Measurements from ENCODE around the gene FREM1. TPM values are rescaled to one million over a fixed set of nuclear protein-coding genes. Genes with fewer than 3 reads are reported as not detected.

Gene FREM1
- not detected for total RNA-seq

- Mint-ChIP-seq H3K9me3 (ENCODE audit: insufficient read depth) (no peaks in the 10 kb centered on the region), H3K27me3 (ENCODE audit: low read depth) (peaks cover 5% of the 10 kb centered on the region), H3K36me3 (ENCODE audit: low read depth) (no peaks in the 10 kb centered on the region), H3K4me3 (no peak within 1 kb of the TSS), H3K27ac (no peak within 1 kb of the TSS), H3K4me1 (ENCODE audit: low read depth) (no peaks in the 10 kb centered on the region)
- no peak for ATAC-seq
- ChIA-PET POLR2A (no interaction called here), CTCF (no interaction called here)
- no peak for DNase-seq
Observed at GRCh38 chr9:14909961-14910805, at the start of gene FREM1. TSS of gene FREM1 (minus strand) at chr9:14910428. CDS start at chr9:14868977, 41,451 bp downstream.

- ChIA-PET POLR2A (no interaction called here), CTCF (no interaction called here)
- Mint-ChIP-seq H3K27ac (no peak overlapping the region), H3K4me3 (no peak overlapping the region), H3K4me1 (ENCODE audit: low read depth) (peaks cover 12% of the 10 kb centered on the region), H3K36me3 (ENCODE audit: low read depth) (no peaks in the 10 kb centered on the region), H3K27me3 (ENCODE audit: low read depth) (no peaks in the 10 kb centered on the region), H3K9me3 (ENCODE audit: insufficient read depth) (no peaks in the 10 kb centered on the region)
- ATAC-seq (no peak), DNase-seq (no peak)
Observed at GRCh38 chr9:14958989-14959388, 48.8 kb upstream of the FREM1 start.

GRCh38 chr9:14957109-14957508 lies 46.9 kb upstream of the FREM1 start:
- Mint-ChIP-seq H3K4me3 (no peak overlapping the region), H3K9me3 (ENCODE audit: insufficient read depth) (no peaks in the 10 kb centered on the region), H3K4me1 (ENCODE audit: low read depth) (peaks cover 12% of the 10 kb centered on the region), H3K36me3 (ENCODE audit: low read depth) (no peaks in the 10 kb centered on the region), H3K27ac (no peak overlapping the region), H3K27me3 (ENCODE audit: low read depth) (no peaks in the 10 kb centered on the region)
- DNase-seq: no peak
- ATAC-seq: no peak
- POLR2A ChIA-PET: no interaction called here
- CTCF ChIA-PET: no interaction called here

- H3K36me3 Mint-ChIP-seq (ENCODE audit: low read depth): no peaks in the 10 kb centered on the region
- H3K27ac Mint-ChIP-seq: no peak overlapping the region
- ATAC-seq: no peak
- no peak for DNase-seq
- no peak overlapping the region for H3K4me3 Mint-ChIP-seq
- CTCF ChIA-PET: no interaction called here
- POLR2A ChIA-PET: no interaction called here
- no peaks in the 10 kb centered on the region for H3K27me3 Mint-ChIP-seq (ENCODE audit: low read depth)
- no peaks in the 10 kb centered on the region for H3K9me3 Mint-ChIP-seq (ENCODE audit: insufficient read depth)
- peaks cover 8% of the 10 kb centered on the region for H3K4me1 Mint-ChIP-seq (ENCODE audit: low read depth)
Observed at GRCh38 chr9:14956208-14956607, 46.0 kb upstream of the FREM1 start.

- CTCF ChIA-PET: no interaction called here
- H3K4me3 Mint-ChIP-seq: no peak overlapping the region
- POLR2A ChIA-PET: no interaction called here
- no peaks in the 10 kb centered on the region for H3K4me1 Mint-ChIP-seq (ENCODE audit: low read depth)
- no peaks in the 10 kb centered on the region for H3K27me3 Mint-ChIP-seq (ENCODE audit: low read depth)
- ATAC-seq: no peak
- DNase-seq: no peak
- H3K36me3 Mint-ChIP-seq (ENCODE audit: low read depth): no peaks in the 10 kb centered on the region
- no peaks in the 10 kb centered on the region for H3K9me3 Mint-ChIP-seq (ENCODE audit: insufficient read depth)
- H3K27ac Mint-ChIP-seq: no peak overlapping the region
Observed at GRCh38 chr9:14945351-14945750, 35.1 kb upstream of the FREM1 start.

- Mint-ChIP-seq H3K4me3 (no peak overlapping the region), H3K4me1 (ENCODE audit: low read depth) (no peaks in the 10 kb centered on the region), H3K27ac (no peak overlapping the region), H3K27me3 (ENCODE audit: low read depth) (no peaks in the 10 kb centered on the region), H3K36me3 (ENCODE audit: low read depth) (no peaks in the 10 kb centered on the region), H3K9me3 (ENCODE audit: insufficient read depth) (no peaks in the 10 kb centered on the region)
- POLR2A ChIA-PET: no interaction called here
- ATAC-seq (no peak), DNase-seq (no peak)
- CTCF ChIA-PET: no interaction called here
Observed at GRCh38 chr9:14941501-14942405, 31.5 kb upstream of the FREM1 start.

GRCh38 chr9:14939378-14939777 lies 29.1 kb upstream of the FREM1 start:
- Mint-ChIP-seq H3K4me1 (ENCODE audit: low read depth) (no peaks in the 10 kb centered on the region), H3K36me3 (ENCODE audit: low read depth) (no peaks in the 10 kb centered on the region), H3K4me3 (no peak overlapping the region), H3K9me3 (ENCODE audit: insufficient read depth) (no peaks in the 10 kb centered on the region), H3K27ac (no peak overlapping the region), H3K27me3 (ENCODE audit: low read depth) (peaks cover 2% of the 10 kb centered on the region)
- ATAC-seq (no peak), DNase-seq (no peak)
- CTCF ChIA-PET: no interaction called here
- POLR2A ChIA-PET: no interaction called here

GRCh38 chr9:14937216-14937615 lies 27.0 kb upstream of the FREM1 start:
- no peak for DNase-seq
- ChIA-PET POLR2A (no interaction called here), CTCF (no interaction called here)
- no peaks in the 10 kb centered on the region for H3K4me1 Mint-ChIP-seq (ENCODE audit: low read depth)
- no peak overlapping the region for H3K27ac Mint-ChIP-seq
- H3K9me3 Mint-ChIP-seq (ENCODE audit: insufficient read depth): no peaks in the 10 kb centered on the region
- peaks cover 2% of the 10 kb centered on the region for H3K27me3 Mint-ChIP-seq (ENCODE audit: low read depth)
- H3K36me3 Mint-ChIP-seq (ENCODE audit: low read depth): no peaks in the 10 kb centered on the region
- no peak for ATAC-seq
- no peak overlapping the region for H3K4me3 Mint-ChIP-seq

- Mint-ChIP-seq H3K36me3 (ENCODE audit: low read depth) (no peaks in the 10 kb centered on the region), H3K27ac (no peak overlapping the region), H3K4me3 (no peak overlapping the region), H3K4me1 (ENCODE audit: low read depth) (no peaks in the 10 kb centered on the region), H3K9me3 (ENCODE audit: insufficient read depth) (no peaks in the 10 kb centered on the region), H3K27me3 (ENCODE audit: low read depth) (peaks cover 2% of the 10 kb centered on the region)
- POLR2A ChIA-PET: no interaction called here
- DNase-seq (no peak), ATAC-seq (no peak)
- CTCF ChIA-PET: no interaction called here
Observed at GRCh38 chr9:14936491-14936890, 26.3 kb upstream of the FREM1 start.

GRCh38 chr9:14935964-14936363 lies 25.7 kb upstream of the FREM1 start:
- Mint-ChIP-seq H3K9me3 (ENCODE audit: insufficient read depth) (no peaks in the 10 kb centered on the region), H3K36me3 (ENCODE audit: low read depth) (no peaks in the 10 kb centered on the region), H3K4me1 (ENCODE audit: low read depth) (no peaks in the 10 kb centered on the region), H3K4me3 (no peak overlapping the region), H3K27me3 (ENCODE audit: low read depth) (peaks cover 2% of the 10 kb centered on the region), H3K27ac (no peak overlapping the region)
- ChIA-PET CTCF (no interaction called here), POLR2A (no interaction called here)
- DNase-seq (no peak), ATAC-seq (no peak)

- no peak overlapping the region for H3K27ac Mint-ChIP-seq
Observed at GRCh38 chr9:14935106-14935751, 25.0 kb upstream of the FREM1 start.

GRCh38 chr9:14932641-14933040 lies 22.4 kb upstream of the FREM1 start:
- no peaks in the 10 kb centered on the region for H3K36me3 Mint-ChIP-seq (ENCODE audit: low read depth)
- peaks cover 2% of the 10 kb centered on the region for H3K27me3 Mint-ChIP-seq (ENCODE audit: low read depth)
- no peak overlapping the region for H3K4me3 Mint-ChIP-seq
- H3K4me1 Mint-ChIP-seq (ENCODE audit: low read depth): no peaks in the 10 kb centered on the region
- H3K9me3 Mint-ChIP-seq (ENCODE audit: insufficient read depth): no peaks in the 10 kb centered on the region
- no peak overlapping the region for H3K27ac Mint-ChIP-seq
- POLR2A ChIA-PET: no interaction called here
- DNase-seq: no peak
- CTCF ChIA-PET: no interaction called here
- no peak for ATAC-seq

More at GRCh38 chr9:14935106-14935751, 25.0 kb upstream of the FREM1 start:
- DNase-seq: no peak
- CTCF ChIA-PET: no interaction called here
- Mint-ChIP-seq H3K36me3 (ENCODE audit: low read depth) (no peaks in the 10 kb centered on the region), H3K27me3 (ENCODE audit: low read depth) (peaks cover 2% of the 10 kb centered on the region), H3K9me3 (ENCODE audit: insufficient read depth) (no peaks in the 10 kb centered on the region), H3K4me1 (ENCODE audit: low read depth) (no peaks in the 10 kb centered on the region), H3K4me3 (no peak overlapping the region)
- POLR2A ChIA-PET: no interaction called here
- ATAC-seq: no peak

Data from activated CD8-positive, alpha-beta T cell treated with anti-CD3 and anti-CD28 coated beads, Interleukin-2, amount 10 ng/mL, durations not matched to agents 7 days and 5 days (primary cell).